Prostate gland (tissue), 2 donors: ENCODE data around the gene BMP2K.

Source experiments
- POLR2A ChIP-seq: fragments of 450-650 bp; IDR thresholded peaks from one replicate; pipeline ENCODE4 v1.6.1; 2016; ENCODE audit warnings: antibody characterized with exemption, mild to moderate bottlenecking
- POLR2AphosphoS5 ChIP-seq: sonication (generic); formaldehyde crosslinking; IDR thresholded peaks from one replicate; pipeline ENCODE4 v1.6.1; 2017; ENCODE audit warnings: antibody characterized with exemption
- TF ChIP-seq, protein P1 (sequence below), 4 experiments: fragments of 200-600 bp in 2 of 4; fragments of 450-650 bp in 2 of 4; sonication (generic) in 2 of 4; IDR thresholded peaks; 1 replicate in 3 of 4; 2 replicates in 1 of 4; pipeline ENCODE4 v1.5.1; 2016 to 2019; ENCODE audit warnings: antibody characterized with exemption in 4 of 4, mild to moderate bottlenecking in 2 of 4, moderate library complexity in 2 of 4

GRCh38 chr4:78742300-78742699 is 33.9 kb upstream of the BMP2K start:
- TF ChIP-seq, protein P1, sequence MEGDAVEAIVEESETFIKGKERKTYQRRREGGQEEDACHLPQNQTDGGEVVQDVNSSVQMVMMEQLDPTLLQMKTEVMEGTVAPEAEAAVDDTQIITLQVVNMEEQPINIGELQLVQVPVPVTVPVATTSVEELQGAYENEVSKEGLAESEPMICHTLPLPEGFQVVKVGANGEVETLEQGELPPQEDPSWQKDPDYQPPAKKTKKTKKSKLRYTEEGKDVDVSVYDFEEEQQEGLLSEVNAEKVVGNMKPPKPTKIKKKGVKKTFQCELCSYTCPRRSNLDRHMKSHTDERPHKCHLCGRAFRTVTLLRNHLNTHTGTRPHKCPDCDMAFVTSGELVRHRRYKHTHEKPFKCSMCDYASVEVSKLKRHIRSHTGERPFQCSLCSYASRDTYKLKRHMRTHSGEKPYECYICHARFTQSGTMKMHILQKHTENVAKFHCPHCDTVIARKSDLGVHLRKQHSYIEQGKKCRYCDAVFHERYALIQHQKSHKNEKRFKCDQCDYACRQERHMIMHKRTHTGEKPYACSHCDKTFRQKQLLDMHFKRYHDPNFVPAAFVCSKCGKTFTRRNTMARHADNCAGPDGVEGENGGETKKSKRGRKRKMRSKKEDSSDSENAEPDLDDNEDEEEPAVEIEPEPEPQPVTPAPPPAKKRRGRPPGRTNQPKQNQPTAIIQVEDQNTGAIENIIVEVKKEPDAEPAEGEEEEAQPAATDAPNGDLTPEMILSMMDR (IDR thresholded peaks at IDR 0.05), result no peak
- TF ChIP-seq POLR2A (no peak), POLR2AphosphoS5 (no peak)
